ENCODE data around the gene CHRNG.
"Not testable (repeated sequence)": the region's sequence is repeated elsewhere in the genome, so short reads cannot be mapped to it uniquely, and the experiment has no call there.

The CHRNG gene

DNA sequence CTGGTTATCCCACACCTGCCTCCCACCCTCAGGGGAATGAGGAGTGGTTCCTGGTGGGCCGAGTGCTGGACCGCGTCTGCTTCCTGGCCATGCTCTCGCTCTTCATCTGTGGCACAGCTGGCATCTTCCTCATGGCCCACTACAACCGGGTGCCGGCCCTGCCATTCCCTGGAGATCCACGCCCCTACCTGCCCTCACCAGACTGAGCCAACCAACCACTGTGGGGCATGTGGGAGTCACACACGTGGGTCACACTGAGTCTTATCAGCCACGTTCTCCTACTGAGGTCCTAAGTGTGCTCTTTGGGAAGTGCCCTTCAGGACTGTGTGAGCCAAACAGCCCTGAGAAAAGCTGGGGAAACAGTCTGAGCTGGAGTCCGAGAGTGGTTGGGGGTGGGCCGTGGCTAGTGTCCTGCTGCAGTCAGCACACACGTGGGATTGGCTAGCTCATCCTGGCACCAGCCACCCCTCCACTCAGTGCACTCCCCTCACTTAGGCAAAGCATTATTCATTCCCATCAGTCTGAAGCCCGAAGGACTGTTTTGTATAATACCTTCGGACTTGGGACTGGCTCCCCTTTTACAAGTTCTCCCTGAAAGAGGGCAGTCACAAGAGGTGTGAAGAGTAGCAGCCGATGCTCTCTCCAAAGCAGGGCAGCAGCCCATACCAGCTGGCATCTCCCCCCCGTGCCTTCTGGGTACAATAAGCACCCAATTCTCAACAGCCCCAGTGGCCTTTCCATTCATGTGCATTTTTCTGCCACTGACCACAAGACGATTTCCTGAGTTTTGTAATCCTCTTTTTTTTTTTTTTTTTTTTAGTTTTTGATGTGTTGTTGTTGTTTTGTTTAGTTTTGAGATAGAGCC is 6.3 kb downstream of the CHRNG start:
- no peak for DNase-seq (ENCODE audit: low read depth in 2 of 2)

DNA sequence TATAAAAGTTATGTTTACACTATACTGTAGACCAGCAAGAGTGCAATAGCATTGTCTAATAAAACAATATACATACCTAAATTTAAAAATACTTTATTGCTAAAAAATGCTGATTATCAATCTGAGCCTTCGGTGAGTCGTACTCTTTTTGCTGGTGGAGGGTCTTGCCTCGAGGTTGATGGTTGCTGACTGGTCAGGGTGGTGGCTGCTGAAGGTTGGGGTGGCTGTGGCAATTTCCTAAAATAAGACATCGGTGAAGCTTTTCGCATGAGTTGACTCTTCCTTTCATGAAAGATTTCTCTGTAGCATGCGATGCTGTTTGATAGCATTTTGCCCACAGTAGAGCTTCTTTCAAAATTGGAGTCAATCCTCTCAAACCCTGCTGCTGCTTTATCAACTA is 8.5 kb downstream of the CHRNG start:
- DNase-seq (ENCODE audit: low read depth in 2 of 2) = no peak

DNA sequence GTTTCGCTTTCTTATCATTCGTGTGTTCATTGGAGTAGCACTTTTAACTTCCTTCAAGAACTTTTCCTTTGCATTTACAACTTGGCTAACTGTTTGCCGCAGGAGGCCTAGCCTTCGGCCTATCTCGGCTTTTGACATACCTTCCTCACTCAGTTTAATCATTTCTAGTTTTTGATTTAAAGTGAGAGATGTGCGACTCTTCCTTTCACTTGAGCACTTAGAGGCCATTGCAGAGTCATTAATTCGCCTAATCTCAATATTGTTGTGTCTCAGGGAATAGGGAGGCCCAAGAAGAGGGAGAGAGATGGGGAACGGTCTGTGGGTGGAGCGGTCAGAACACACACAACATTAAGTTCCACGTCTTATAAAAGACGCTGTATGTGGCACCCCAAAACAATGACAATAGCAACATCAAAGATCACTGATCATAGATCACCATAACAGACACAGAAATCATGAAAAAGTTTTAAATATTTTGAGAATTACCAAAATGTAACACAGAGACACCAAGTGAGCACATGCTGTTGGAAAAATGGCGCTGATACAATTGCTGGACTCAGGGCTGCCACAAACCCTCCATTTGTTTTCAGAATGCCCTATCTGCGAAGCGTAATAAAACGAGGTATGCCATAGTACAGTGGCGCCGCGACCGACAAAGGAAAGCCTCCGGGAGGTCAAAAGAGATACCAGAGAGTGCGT is 10.3 kb downstream of the CHRNG start:
- DNase-seq (ENCODE audit: low read depth in 2 of 2) = no peak

DNA sequence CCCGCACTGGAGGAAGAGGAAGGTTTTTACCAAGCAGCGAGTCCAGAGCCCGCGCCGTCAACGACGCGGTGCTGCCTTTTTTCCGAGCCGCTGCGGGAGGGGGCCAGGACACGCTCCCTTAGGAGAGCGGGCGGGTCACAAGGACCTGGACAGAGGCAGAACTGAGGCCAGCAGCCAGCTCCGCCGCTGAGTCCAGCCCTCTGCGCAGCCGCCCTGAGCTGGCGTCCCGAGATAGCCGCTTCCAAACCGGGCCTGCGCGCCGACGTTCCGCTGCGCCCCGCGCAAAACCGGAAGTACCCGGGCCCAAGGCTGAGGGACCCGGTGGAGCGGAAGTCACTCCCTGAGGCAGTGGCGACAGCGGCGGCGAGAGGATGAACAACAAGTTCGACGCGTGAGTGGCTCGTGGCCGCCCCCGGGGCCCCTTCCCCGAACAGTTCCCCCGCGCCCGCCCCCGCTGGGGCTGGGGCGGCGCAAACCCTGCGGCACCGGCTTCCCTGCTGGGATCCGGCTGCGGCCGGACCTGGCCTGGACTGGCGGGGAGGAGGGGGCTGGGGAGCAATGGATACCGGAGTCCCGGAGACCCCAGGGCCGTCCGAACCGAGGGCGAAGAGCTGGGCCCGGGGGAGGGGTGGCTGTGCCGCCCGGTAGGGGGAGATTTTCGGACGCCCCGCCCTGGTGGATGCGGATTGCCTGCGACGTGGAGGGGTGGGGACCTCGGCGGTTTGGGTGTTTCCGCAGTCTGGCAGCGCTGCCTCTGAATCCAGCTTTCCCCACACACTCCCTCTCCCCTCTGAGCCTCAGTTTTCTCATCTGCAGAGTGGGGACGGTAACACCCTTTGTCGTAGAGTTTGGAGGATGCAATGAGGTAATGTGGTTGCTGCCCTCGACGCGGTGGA is 11.1 kb downstream of the CHRNG start, which contains the start of the genes EIF4E2 and TIGD1:
Gene EIF4E2 (plus strand): TSS at position 336 of the 896 bp plus-strand sequence. CDS start 36 bp downstream, at position 372.
Gene TIGD1 (minus strand): TSS at position 204 of the 896 bp plus-strand sequence. CDS start 675 bp downstream, outside the sequence.
- DNase-seq (ENCODE audit: low read depth in 2 of 2) = peak; percentile 81 to 84

DNA sequence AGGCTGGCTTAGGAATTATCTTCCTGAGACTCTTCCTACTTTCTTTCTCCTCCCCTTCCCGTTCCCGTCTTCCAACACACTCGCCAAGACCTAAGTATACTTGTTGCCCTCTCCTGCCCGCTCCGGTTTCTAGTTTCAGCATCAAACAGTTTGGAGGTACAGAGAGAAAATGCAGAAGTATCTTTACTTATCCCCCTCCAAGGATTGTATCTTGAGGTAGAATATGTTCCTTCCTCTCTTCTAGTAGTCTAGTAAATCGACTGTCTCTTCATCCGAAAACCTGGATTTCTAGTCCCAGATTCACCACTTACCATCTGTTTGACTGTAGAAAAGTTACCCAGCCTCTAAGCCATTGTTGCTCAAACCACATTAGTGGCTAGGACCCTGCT is 11.8 kb downstream of the CHRNG start:
- no peak for DNase-seq (ENCODE audit: low read depth in 2 of 2)

DNA sequence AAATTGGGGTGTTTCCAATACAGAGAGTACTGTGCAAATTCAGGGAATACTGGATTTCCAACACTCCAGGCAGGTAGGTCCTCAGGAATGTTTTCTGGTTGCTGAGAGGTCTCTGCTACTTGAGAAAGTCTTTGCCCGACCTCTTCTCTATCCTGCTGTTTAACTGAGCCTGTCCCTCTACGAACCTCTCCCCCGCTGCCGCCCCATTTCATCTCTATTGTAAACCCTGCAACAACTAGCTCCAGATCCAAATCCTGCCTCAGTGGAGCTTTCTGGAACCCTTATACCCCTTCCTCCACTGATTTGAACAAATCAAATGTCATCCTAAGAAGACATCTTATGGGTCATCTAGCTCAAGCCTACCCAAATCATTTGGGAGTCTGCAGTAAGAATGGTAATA is 12.3 kb downstream of the CHRNG start:
- no peak for DNase-seq (ENCODE audit: low read depth in 2 of 2)

DNA sequence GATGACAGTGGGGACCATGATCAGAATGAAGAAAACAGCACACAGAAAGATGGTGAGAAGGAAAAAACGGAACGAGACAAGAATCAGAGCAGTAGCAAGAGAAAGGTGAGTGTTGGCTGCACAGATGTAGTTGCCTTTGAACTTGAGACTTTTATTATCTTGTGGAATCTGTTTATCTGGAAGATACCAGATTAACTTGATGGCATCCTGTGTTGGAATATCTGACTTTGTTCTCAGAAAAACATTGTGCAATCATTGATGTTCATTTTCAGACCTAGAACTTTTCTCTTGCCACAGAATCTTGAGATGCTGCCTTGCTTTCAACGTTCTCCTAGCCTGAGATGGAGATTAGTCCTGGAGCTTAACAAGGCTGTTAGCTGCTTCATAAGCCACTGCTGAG is 16.9 kb downstream of the CHRNG start:
- no peak for DNase-seq (ENCODE audit: low read depth in 2 of 2)

DNA sequence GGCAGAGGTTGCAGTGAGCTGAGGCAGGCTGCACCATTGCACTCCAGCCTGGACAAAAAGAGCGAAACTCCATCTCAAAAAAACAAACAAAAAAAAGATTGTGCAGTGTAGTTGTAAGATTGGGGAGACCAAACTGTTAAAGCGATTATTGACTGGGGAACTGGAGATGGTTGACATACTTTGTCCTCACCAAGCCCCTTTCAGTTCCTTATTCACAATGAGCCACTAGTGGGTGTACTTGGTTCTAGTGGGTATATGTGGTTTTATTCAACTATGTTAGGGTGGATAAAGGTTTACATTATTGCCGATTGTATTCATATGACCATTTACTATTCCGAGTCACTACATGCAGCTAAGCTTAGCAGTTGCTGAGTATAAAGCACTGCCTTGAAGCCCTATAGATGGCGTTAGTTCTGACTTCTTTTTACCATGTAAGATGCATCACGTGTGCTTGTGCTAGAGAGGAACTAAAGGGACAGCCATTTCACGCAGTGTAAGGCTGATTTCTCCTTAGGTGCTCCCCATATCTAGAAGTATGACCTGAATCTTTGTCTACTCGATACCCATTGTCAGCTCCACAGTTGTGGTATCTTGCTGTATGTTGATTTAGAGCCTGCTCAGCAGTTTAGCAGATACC is 23.1 kb downstream of the CHRNG start:
- no peak for DNase-seq (ENCODE audit: low read depth in 2 of 2)

DNA sequence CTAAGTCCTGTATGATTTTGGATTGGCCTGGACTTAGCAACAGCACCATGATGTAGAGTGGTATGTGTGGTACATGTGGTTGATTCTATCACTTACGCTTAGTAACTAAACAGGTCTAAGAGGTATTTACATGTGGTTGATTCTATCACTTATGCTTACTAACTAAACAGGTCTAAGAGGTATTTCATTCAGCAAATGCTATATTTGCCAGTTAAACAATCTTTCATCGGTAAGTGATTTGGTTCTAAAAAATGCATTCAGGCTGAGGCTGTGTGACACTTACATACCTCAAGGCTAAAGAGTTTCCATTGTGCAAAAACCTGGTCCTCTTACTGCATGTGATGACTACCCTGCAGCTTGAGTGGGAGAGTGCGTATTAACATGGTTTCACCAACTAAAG is 24.1 kb downstream of the CHRNG start:
- no peak for DNase-seq (ENCODE audit: low read depth in 2 of 2)

DNA sequence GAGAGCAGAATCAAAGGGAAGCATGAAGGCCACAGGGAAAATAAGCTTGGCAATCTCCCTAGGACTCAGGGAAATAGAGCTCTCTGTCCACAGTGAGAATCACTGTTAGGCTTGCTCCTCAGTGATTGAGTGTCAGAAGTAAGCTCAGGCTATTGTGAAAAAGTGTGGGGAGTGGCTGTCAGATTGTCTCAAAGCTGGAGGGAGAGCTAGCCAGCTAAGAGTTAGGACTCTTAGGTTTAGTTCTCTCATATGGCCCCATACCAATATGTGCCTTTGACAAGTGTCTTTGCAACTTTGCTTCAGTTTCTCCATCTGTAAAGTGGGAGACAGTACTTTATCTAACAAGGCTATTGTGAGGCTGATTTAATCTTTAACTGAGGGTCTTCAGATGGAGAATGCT is 28.2 kb downstream of the CHRNG start:
- DNase-seq (ENCODE audit: low read depth in 2 of 2) = no peak

DNA sequence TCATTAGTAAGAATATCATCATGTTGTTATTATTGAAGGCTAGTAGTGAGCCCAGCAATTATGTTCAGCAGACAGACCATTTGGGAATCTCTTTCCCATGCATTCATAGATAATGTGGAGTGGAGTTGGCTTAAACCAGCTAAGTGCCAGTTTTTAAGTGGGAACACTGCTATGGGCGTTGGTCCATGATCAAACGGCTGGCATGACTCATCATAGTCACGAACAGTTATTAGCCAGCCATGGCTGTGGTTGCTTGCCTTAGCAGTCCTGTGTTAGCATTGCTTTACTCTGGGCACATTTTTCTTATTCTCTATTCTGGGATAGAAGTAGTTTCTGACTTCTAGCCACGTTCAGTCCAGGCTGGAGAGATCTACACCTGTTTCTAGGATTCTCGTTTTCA is 28.7 kb downstream of the CHRNG start:
- no peak for DNase-seq (ENCODE audit: low read depth in 2 of 2)

DNA sequence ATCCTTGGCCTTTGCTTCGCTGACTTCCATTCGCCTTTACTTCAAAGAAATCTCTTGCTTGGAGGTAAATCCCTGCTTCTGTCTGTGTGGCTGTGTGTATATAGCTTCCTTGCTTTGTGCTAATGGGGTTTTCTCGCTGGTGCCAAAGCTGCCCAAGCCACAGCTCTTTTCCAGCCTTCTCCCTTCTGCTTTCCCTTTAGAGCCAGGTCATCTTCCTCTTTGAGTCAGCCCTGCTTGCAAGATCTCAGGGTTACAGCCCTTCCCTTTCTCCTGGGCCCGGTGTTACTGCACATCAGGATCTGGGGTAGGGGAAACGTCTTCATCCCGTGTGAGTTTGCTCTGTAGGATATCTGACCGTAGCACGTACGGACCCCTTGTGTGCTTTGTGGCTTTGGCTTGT is 30.0 kb downstream of the CHRNG start:
- no peak for DNase-seq (ENCODE audit: low read depth in 2 of 2)

DNA sequence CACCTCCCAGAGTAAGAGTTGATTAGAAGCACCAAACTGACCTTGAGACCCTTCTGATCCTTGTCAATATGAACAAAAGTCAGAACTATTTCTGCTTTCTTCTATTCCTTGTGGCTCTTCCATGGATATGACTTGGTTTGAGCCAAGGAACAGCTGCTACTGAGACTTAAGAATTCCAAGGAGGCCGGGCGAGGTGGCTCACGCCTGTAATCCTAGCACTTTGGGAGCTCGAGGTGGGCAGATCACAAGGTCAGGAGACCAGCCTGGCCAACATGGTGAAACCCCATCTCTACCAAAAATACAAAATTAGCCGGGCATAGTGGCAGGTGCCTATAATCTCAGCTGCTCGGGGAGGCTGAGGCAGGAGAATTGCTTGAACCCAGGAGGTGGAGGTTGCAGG is 31.0 kb downstream of the CHRNG start:
- DNase-seq (ENCODE audit: low read depth in 2 of 2) = not testable (repeated sequence)

DNA sequence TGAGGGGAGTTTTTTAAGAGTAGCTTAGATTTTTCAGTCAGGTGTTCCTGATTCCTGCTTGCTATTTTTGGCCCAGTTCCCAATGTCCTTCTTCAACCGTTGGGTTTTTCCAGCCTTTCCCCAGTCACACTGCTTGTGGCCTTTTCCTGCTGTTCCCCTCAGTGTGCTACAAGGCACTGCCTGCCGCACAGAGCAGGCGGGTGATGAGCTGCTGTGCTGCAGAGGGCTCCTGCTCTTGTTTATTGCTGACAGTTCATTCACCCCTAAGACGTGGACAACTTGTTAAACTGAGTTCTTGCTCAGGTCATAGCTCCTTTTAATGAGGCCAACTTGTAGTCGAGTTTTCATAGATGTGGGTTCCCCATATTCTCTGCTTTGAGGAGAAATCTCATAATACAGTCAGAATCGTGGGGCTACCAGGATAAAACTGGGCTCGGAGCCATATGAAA is 31.6 kb downstream of the CHRNG start:
- DNase-seq (ENCODE audit: low read depth in 2 of 2) = no peak

DNA sequence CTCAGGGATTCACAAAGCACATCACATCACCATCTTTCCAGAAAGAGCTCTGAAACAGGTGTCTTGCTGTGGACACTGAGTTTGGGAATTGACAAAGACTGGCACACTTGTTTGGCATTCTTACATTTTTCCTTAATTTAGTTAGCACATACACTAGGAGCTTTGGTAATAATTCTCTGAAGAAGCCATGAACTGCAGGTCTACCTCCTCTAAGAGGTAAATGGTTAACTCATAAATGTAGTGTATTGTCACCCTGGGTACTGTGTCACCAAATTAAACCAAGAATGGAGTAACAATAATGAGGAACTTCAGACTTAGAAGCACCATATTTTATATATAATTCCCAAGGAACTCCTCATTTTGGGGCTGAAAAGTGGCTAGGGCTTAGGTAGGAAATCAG is 33.5 kb downstream of the CHRNG start:
- DNase-seq (ENCODE audit: low read depth in 2 of 2) = no peak

DNA sequence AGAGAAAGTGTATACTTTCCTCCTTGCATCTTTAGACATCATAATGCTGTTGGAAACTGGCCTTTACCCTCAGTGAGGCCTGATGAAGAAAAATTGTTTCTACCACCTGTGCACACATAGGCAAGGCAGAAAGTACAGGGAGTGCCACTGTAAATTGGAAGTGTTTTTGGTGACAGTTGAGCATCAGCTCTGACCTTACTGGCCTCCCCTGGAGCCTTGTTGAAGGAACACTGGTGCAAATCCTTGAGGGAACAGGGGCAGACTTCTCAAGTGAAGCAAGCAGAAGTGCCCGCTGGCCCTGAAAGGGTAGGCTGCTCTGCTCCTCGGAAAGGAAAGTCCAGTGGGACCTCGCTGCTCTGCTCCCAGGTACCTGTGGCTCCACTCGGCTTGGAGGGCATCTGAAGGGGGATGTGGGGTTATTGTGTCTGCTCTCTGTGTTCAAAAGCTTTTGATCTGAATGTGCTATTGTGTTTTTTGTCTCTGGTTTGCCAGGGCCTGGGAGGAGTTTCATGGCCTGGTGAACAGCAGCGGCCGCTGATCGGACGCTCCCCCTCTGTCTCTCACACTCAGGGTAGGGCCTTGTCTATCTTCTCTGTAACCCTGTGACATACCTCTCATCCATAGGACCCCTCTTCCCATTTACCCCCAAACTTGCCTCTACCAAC is 34.4 kb downstream of the CHRNG start:
- no peak for DNase-seq (ENCODE audit: low read depth in 2 of 2)

DNA sequence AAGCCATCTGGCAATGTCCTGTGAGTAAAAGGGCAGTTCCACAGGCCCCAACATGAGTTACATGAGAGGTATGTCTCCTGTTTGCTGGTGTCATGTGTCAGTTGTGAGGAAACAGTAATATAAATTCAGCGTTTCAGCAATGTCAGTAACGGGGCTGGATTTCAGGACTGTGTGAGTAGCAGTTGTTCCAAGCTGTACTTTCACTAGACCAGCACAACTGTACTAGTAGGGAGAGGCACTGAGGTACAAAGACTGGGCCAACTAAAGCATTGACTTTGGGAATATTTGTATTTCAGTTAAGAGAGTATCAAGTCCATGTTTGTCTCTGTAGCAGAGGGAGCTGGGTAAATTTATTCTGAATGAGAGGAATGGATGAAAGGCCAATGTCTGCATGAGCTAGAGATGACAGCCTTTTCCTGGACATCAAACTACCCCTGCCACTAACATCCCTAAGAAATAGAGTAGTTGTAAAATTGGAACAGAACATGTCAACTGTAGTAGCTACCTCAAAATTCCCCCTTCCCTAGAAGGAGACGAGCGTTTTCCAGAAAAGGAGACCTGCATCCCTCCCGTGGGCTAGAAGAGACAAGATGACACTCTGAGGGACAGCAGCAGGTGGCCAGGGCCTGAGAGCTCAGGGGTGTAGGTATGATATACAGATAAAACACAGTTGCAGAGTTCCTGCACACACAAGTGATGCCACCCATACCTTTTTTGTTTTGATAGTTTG is 35.3 kb downstream of the CHRNG start:
- no peak for DNase-seq (ENCODE audit: low read depth in 2 of 2)

DNA sequence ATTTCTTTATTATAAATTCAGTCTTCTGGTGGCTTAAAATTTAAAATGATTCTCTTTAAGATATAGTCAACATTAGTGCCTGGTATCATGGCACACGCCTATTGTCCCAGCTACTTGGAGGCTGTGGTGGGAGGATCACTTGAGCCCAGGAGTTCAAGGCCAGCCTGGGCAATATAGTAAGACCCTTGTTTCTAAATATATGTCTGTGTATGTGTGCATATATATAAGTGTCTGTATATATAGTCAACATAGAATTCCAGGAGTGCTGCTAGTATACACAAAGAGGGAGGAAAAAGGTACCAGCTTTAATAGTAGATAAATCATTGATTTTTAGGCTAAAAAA is 35.9 kb downstream of the CHRNG start:
- no peak for DNase-seq (ENCODE audit: low read depth in 2 of 2)

DNA sequence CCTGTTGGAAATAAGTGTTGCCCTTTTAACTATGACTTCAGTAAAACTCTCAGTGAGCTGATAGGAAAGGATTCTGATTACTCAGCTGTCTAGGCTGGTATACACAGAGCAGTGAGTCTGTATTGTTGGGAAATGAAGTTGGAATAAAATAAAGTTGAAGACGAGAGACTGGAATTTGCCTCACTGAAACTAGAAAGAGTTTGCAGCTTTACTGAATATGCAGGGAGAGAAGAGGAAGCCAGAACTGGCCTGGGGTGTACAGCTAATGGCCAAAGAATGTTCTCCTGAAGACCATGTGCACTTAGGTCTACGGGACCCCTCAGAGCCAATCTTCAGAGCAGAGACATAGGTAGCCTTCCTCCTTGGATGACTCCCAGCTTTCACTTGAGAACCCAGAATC is 37.5 kb downstream of the CHRNG start:
- DNase-seq (ENCODE audit: low read depth in 2 of 2) = no peak

DNA sequence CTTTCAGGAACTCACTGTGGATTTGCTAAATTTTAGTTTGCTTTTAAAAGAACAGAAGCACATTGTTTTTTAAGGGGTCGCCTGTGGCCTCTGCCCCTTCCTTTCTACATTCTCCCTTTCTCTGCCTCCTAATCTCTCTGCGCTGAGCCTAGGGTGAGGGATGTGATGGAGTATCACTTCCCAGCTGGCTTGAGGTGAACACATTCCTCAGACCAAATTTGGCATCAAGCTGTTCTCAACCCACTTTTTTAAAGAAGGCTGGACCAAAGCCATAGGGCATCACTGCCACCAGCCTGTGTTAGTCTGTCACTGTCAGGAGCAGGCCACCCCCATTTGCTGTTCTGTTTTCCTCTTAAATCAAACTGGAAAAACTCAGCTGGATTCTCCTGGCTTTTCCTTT is 38.3 kb downstream of the CHRNG start:
- no peak for DNase-seq (ENCODE audit: low read depth in 2 of 2)
